OCI-LY3 (cell line): ENCODE measurements around the gene KIF25.

Source experiments
- CTCF ChIP-seq: fragments of 200-600, 300-600 bp; sonication (generic); IDR thresholded peaks from 2 replicates; pipeline ENCODE4 v1.5.1; 2014; ENCODE audit warnings: antibody characterized with exemption, low read length, low read depth
- EZH2phosphoT487 ChIP-seq: fragments of 200-600 bp; shearing (Covaris generic); IDR thresholded peaks from 2 replicates; pipeline ENCODE4 v1.6.1; 2018; ENCODE audit warnings: antibody characterized with exemption, mixed run types, low read depth

- TF ChIP-seq CTCF = no peak
- TF ChIP-seq EZH2phosphoT487 = no peak
Observed at GRCh38 chr6:168070804-168071203, 73.3 kb downstream of the KIF25 start.
